ENCODE data around the gene SRC.
"Not testable (repeated sequence)": the region's sequence is repeated elsewhere in the genome, so short reads cannot be mapped to it uniquely, and the experiment has no call there.

GRCh38 chr20:37338380-37338779 is 7.6 kb upstream of the SRC start:
- not testable (repeated sequence) for TF ChIP-seq CTCF (IDR thresholded peaks at IDR 0.05); RAD21 (IDR thresholded peaks at IDR 0.05; ENCODE audit: low read length); TCF12 (IDR thresholded peaks at IDR 0.05); MAX (IDR thresholded peaks at IDR 0.05; ENCODE audit: low read depth); POLR2AphosphoS5 (IDR thresholded peaks at IDR 0.05; ENCODE audit: low read depth, low read length); REST (IDR thresholded peaks at IDR 0.05; ENCODE audit: low read depth, low read length); FOXM1 (IDR thresholded peaks at IDR 0.05; ENCODE audit: low read depth); EP300 (IDR thresholded peaks at IDR 0.05; ENCODE audit: borderline replicate concordance in 1 of 2, low read depth in 1 of 2, low read length in 1 of 2); PBX3 (IDR thresholded peaks at IDR 0.05); GABPA (IDR thresholded peaks at IDR 0.05; ENCODE audit: low read depth); USF2 (IDR thresholded peaks at IDR 0.05; ENCODE audit: borderline replicate concordance, low read depth, low read length); GATA2 (CRISPR knock-in tag; IDR thresholded peaks at IDR 0.05)

Measured in SK-N-SH (cell line).